Fibroblast of lung (primary cell): Measurements from ENCODE around the gene DPH2. TPM values are rescaled to one million over a fixed set of nuclear protein-coding genes. Genes with fewer than 3 reads are reported as not detected.

ENCODE experiments used
- DNase-seq, 2 donors: peaks; one replicate each; pipeline versions ENCODE4 v3.0.0 to v3.0.0-alpha.2; 2010; ENCODE audit warnings: low read depth in 2 of 2
- H2AFZ ChIP-seq: 2 replicates; pipeline ENCODE4 v1.5.1; 2012; ENCODE audit warnings: low read length, control low read depth, inconsistent platforms
- H3K27ac ChIP-seq: 2 replicates; pipeline ENCODE4 v1.5.1; 2011; ENCODE audit warnings: low read length, control low read depth; ENCODE audit not compliant: insufficient read depth
- H3K27me3 ChIP-seq: 2 replicates; pipeline ENCODE4 v1.5.1; 2011; ENCODE audit warnings: mild to moderate bottlenecking, low read length; ENCODE audit not compliant: control insufficient read depth, insufficient read depth
- H3K36me3 ChIP-seq: 2 replicates; pipeline ENCODE4 v1.5.1; 2011; ENCODE audit warnings: low read length; ENCODE audit not compliant: control insufficient read depth, insufficient read depth
- H3K4me1 ChIP-seq: 2 replicates; pipeline ENCODE4 v1.5.1; 2011; ENCODE audit warnings: low read length; ENCODE audit not compliant: control insufficient read depth, insufficient read depth; ENCODE audit errors: extremely low read depth
- H3K4me2 ChIP-seq: 2 replicates; pipeline ENCODE4 v1.5.1; 2011; ENCODE audit warnings: low read length, control low read depth; ENCODE audit not compliant: insufficient read depth; ENCODE audit errors: extremely low read depth
- H3K4me3 ChIP-seq, 4 experiments: fragments of 200-600 bp in 1 of 4; sonication (generic) in 1 of 4; replicated peaks in 1 of 4; 2 replicates each; pipeline ENCODE4 v1.5.1; 2011 to 2016; ENCODE audit warnings: low read length in 4 of 4, low read depth in 3 of 4, mild to moderate bottlenecking in 3 of 4, control low read depth in 2 of 4, inconsistent platforms in 1 of 4, mixed read lengths in 1 of 4; ENCODE audit not compliant: insufficient read depth in 1 of 4; ENCODE audit errors: control extremely low read depth in 1 of 4
- H3K79me2 ChIP-seq: 2 replicates; pipeline ENCODE4 v1.5.1; 2012; ENCODE audit warnings: mild to moderate bottlenecking, low read length, inconsistent platforms; ENCODE audit not compliant: control insufficient read depth, insufficient read depth
- H3K9ac ChIP-seq: 2 replicates; pipeline ENCODE4 v1.5.1; 2011; ENCODE audit warnings: mild to moderate bottlenecking, low read length, control low read depth; ENCODE audit not compliant: insufficient read depth
- H3K9me3 ChIP-seq: 2 replicates; pipeline ENCODE4 v1.5.1; 2012; ENCODE audit warnings: low read depth, low read length; ENCODE audit not compliant: control insufficient read depth, insufficient read depth
- H4K20me1 ChIP-seq: 2 replicates; pipeline ENCODE4 v1.5.1; 2011; ENCODE audit warnings: low read length; ENCODE audit not compliant: control insufficient read depth, insufficient read depth; ENCODE audit errors: extremely low read depth
- EZH2 ChIP-seq: IDR thresholded peaks from 2 replicates; pipeline ENCODE4 v1.5.1; 2012; ENCODE audit warnings: low read length, control low read depth, mild to moderate bottlenecking; ENCODE audit errors: missing control alignments
- polyA plus RNA-seq, 2 donors: library from polyadenylated mRNA; depleted of rRNA in 1 of 2; stranded (reverse) in 1 of 2; unstranded in 1 of 2; fragments of >200 nt; gene quantifications; 2 replicates each; pipeline ENCODE4 v1.2.1, GENCODE V29; 2011 to 2012; ENCODE audit warnings: missing spikeins in 1 of 2
- total RNA-seq: library from RNA; depleted of rRNA; stranded (reverse); fragments of >200 nt; gene quantifications from 2 replicates; pipeline ENCODE4 v1.2.1, GENCODE V29; 2014
- TF ChIP-seq, protein P1 (sequence below), 2 donors: IDR thresholded peaks in 1 of 2; conservative IDR thresholded peaks in 1 of 2; 1 replicate in 1 of 2; 2 replicates in 1 of 2; pipeline ENCODE4 v1.5.1; 2011 to 2012; ENCODE audit warnings: low read length in 2 of 2, control low read depth in 1 of 2, inconsistent platforms in 1 of 2, low read depth in 1 of 2, mild to moderate bottlenecking in 1 of 2

DPH2 gene
- total and polyA plus RNA-seq, 2 donors (not counting 1 experiment from before 2014, with no cell fraction given), result 9.1 to 11.2 TPM

DNA sequence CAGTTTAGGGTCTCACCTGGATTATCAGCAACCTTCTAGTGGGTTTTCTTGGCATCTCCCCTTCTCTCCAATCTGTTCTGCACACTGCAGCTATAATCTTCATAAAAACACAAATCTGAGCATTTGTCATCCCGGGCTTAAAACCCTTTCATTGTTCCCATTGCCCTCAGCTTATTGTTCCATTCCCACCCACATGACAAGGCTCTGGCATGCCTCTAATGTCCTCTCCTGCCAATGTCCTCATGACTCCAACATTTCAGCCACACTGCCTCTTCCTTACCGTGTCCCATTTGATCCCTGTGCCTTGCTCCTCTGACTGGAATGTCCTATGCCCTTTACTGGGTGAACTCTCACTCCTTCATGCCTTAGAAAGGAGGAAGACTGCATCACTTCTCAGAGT is 7.5 kb upstream of the DPH2 start:
- no peaks in the 10 kb centered on the region for H3K79me2 ChIP-seq
- H3K9ac ChIP-seq, result no peak overlapping the region
- no peaks in the 10 kb centered on the region for H3K27me3 ChIP-seq
- TF ChIP-seq EZH2, result no peak
- H3K4me2 ChIP-seq, result no peak overlapping the region
- no peak for DNase-seq
- H3K27ac ChIP-seq, result no peak overlapping the region
- H2AFZ ChIP-seq, result no peak overlapping the region
- no peaks in the 10 kb centered on the region for H3K9me3 ChIP-seq
- peaks cover 17% of the 10 kb centered on the region for H3K36me3 ChIP-seq
- no peaks in the 10 kb centered on the region for H4K20me1 ChIP-seq
- H3K4me3 ChIP-seq, result no peak overlapping the region
- no peaks in the 10 kb centered on the region for H3K4me1 ChIP-seq

DNA sequence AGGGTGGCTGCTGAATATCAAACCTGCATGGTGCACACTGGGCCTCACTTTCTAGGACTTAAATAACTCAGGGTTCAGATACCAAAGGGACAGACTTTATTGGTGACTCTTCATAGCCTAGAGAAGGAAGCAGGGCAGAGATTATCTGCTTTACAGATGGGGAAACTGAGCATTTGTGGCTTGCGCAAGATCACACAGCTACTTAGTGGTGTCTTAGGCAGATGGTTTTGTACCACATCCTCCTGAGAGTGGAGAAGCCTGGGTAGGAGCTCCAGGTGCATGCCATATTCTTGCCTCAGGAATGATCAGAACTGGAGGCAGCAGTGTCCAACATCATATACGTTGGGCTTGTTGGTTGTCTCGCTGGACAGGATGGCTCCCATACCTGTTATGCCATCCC is 6.8 kb upstream of the DPH2 start:
- no peak for DNase-seq
- Histone ChIP-seq H3K27me3 (no peaks in the 10 kb centered on the region), H2AFZ (no peak overlapping the region), H4K20me1 (no peaks in the 10 kb centered on the region), H3K4me3 (no peak overlapping the region), H3K9me3 (no peaks in the 10 kb centered on the region), H3K4me1 (no peaks in the 10 kb centered on the region), H3K79me2 (no peaks in the 10 kb centered on the region), H3K36me3 (peaks cover 16% of the 10 kb centered on the region), H3K27ac (no peak overlapping the region), H3K9ac (no peak overlapping the region), H3K4me2 (no peak overlapping the region)
- TF ChIP-seq, protein P1, sequence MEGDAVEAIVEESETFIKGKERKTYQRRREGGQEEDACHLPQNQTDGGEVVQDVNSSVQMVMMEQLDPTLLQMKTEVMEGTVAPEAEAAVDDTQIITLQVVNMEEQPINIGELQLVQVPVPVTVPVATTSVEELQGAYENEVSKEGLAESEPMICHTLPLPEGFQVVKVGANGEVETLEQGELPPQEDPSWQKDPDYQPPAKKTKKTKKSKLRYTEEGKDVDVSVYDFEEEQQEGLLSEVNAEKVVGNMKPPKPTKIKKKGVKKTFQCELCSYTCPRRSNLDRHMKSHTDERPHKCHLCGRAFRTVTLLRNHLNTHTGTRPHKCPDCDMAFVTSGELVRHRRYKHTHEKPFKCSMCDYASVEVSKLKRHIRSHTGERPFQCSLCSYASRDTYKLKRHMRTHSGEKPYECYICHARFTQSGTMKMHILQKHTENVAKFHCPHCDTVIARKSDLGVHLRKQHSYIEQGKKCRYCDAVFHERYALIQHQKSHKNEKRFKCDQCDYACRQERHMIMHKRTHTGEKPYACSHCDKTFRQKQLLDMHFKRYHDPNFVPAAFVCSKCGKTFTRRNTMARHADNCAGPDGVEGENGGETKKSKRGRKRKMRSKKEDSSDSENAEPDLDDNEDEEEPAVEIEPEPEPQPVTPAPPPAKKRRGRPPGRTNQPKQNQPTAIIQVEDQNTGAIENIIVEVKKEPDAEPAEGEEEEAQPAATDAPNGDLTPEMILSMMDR (conservative IDR thresholded peaks at IDR 0.05 in 1 of 2, IDR thresholded peaks at IDR 0.05 in 1 of 2; ENCODE audit: low read depth in 1 of 2, low read length in 2 of 2), result no peak
- no peak for TF ChIP-seq EZH2

DNA sequence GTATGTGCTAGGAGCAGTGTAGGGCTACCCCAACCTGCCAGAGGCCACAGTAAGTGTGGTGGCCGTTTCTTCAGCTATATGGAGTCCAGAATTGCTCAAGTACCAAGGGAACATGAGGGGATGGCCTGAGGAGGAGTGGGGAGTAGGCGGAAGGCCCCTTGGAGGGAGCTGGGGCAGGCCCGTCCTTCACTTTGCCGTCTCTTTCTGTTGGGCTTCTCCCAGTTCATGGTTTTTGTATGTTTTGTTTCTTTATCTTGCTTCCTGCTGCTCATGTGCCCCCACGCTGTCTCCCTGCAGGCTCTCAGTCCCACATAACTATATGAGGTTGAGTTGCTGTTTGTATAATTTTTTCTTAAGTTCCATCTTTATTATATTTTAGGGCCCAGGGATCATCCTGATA is 5.9 kb upstream of the DPH2 start:
- Histone ChIP-seq H3K36me3 (peaks cover 14% of the 10 kb centered on the region), H3K27ac (no peak overlapping the region), H3K4me2 (no peak overlapping the region), H3K9ac (no peak overlapping the region), H3K79me2 (no peaks in the 10 kb centered on the region), H3K4me3 (no peak overlapping the region), H4K20me1 (no peaks in the 10 kb centered on the region), H3K9me3 (no peaks in the 10 kb centered on the region), H3K4me1 (no peaks in the 10 kb centered on the region), H2AFZ (no peak overlapping the region), H3K27me3 (no peaks in the 10 kb centered on the region)
- DNase-seq, result no peak
- TF ChIP-seq, protein P1 (conservative IDR thresholded peaks at IDR 0.05 in 1 of 2, IDR thresholded peaks at IDR 0.05 in 1 of 2; ENCODE audit: low read depth in 1 of 2, low read length in 2 of 2), result no peak
- no peak for TF ChIP-seq EZH2
